Measurements from ENCODE around the gene PFN3.

The PFN3 gene

DNA sequence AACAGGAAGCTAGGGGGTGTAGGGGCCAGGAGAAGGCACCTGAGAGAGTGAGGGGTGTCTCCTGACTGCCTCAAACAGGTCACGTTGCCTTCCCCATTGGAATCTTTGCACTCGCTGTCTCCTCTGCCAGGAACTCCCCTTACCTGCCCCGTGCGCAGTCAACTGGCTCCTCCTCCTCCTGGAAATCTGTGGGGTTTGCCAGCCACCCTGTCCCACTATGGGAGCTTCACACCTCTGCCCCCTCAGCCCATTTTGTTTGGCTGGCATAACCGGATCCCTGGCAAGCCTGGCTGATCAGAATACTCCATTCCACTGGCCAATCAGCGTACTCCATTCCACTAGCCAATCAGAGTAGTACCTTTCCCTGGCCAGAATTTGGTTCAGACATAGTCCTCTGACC lies 26.7 kb downstream of the PFN3 start:
- Mint-ChIP-seq H3K4me1 (peaks cover 15% of the 10 kb centered on the region), H3K27me3 (ENCODE audit: low read depth) (peaks cover 4% of the 10 kb centered on the region), H3K4me3 (peak overlapping the region in 2 of 3 experiments; percentile 22 to 44), H3K36me3 (ENCODE audit: low read depth) (peaks cover 3% of the 10 kb centered on the region), H3K27ac (no peak overlapping the region), H3K9me3 (no peaks in the 10 kb centered on the region)
- TF ChIP-seq, protein P1, sequence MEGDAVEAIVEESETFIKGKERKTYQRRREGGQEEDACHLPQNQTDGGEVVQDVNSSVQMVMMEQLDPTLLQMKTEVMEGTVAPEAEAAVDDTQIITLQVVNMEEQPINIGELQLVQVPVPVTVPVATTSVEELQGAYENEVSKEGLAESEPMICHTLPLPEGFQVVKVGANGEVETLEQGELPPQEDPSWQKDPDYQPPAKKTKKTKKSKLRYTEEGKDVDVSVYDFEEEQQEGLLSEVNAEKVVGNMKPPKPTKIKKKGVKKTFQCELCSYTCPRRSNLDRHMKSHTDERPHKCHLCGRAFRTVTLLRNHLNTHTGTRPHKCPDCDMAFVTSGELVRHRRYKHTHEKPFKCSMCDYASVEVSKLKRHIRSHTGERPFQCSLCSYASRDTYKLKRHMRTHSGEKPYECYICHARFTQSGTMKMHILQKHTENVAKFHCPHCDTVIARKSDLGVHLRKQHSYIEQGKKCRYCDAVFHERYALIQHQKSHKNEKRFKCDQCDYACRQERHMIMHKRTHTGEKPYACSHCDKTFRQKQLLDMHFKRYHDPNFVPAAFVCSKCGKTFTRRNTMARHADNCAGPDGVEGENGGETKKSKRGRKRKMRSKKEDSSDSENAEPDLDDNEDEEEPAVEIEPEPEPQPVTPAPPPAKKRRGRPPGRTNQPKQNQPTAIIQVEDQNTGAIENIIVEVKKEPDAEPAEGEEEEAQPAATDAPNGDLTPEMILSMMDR (IDR thresholded peaks at IDR 0.05; ENCODE audit: unreplicated experiment in 3 of 3): no peak

DNA sequence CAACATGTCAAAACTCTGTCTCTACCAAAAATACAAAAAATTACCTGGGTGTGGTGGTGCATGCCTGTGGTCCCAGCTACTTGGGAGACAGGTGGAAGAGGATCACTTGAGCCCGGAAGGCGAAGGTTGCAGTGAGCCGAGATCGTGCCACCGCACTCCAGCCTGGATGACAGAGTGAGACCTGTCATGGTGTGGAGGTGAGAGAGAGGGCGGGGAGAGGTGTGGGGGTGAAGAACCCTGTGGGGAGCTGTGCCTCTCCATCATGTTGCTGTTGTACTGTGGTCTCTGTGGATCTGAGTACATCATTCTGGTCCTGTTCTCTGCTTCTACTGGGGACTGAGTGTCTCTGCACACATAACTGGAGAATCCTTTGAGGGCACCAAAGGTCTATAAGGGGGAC lies 27.6 kb downstream of the PFN3 start:
- Mint-ChIP-seq H3K27me3 (ENCODE audit: low read depth) (no peaks in the 10 kb centered on the region), H3K36me3 (ENCODE audit: low read depth) (peaks cover 3% of the 10 kb centered on the region), H3K9me3 (no peaks in the 10 kb centered on the region), H3K4me1 (peaks cover 22% of the 10 kb centered on the region), H3K27ac (no peak overlapping the region), H3K4me3 (peak overlapping the region; percentile 11 to 29 (median 16))
- TF ChIP-seq, protein P1 (IDR thresholded peaks at IDR 0.05; ENCODE audit: unreplicated experiment in 3 of 3): no peak

DNA sequence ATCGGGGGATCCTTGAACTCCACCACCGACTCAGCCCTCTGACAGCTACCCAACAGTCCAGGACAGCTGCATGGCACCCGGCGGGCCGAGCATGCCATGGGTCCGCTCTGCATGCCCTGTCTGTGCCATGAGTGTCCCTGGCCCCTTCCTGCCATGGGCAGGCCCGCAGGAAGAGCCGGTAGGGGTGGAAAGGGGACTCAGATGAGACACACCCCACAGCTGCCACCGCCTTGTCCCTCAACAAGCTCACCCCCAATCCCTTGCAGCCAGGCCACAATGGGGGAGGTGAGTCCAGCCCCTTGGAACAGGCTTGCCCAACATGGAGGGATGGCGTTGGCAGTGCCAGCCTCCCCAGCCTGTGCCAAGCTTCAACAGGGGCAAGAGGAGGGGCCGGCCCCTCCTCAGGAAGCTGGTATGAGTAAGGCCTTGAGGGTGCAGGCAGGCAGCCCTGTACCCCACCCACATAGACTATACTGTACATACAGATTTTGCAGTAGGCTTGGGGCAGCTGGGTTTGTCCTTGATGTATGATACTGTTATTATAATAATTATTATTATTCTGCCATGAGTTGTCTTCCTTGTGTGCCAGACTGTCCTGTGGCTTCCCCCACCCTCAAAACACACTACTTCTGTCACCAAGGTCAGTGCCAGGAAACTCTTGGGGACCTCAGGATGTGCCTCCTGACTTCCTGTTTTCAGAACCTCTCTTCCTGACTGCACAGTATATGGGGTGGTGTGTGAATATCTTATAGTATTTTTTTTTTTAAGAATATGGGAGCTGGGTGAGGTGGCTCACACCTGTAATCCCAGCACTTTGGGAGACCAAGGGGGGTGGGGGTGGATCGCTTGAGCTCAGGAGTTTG lies 28.2 kb downstream of the PFN3 start:
- H3K27me3 Mint-ChIP-seq (ENCODE audit: low read depth): no peaks in the 10 kb centered on the region
- no peaks in the 10 kb centered on the region for H3K9me3 Mint-ChIP-seq
- peaks cover 3% of the 10 kb centered on the region for H3K36me3 Mint-ChIP-seq (ENCODE audit: low read depth)
- peaks cover 22% of the 10 kb centered on the region for H3K4me1 Mint-ChIP-seq
- peak overlapping the region; percentile 71 to 78 (median 75) for H3K4me3 Mint-ChIP-seq
- H3K27ac Mint-ChIP-seq: no peak overlapping the region
- TF ChIP-seq, protein P1 (IDR thresholded peaks at IDR 0.05; ENCODE audit: unreplicated experiment in 3 of 3): no peak

DNA sequence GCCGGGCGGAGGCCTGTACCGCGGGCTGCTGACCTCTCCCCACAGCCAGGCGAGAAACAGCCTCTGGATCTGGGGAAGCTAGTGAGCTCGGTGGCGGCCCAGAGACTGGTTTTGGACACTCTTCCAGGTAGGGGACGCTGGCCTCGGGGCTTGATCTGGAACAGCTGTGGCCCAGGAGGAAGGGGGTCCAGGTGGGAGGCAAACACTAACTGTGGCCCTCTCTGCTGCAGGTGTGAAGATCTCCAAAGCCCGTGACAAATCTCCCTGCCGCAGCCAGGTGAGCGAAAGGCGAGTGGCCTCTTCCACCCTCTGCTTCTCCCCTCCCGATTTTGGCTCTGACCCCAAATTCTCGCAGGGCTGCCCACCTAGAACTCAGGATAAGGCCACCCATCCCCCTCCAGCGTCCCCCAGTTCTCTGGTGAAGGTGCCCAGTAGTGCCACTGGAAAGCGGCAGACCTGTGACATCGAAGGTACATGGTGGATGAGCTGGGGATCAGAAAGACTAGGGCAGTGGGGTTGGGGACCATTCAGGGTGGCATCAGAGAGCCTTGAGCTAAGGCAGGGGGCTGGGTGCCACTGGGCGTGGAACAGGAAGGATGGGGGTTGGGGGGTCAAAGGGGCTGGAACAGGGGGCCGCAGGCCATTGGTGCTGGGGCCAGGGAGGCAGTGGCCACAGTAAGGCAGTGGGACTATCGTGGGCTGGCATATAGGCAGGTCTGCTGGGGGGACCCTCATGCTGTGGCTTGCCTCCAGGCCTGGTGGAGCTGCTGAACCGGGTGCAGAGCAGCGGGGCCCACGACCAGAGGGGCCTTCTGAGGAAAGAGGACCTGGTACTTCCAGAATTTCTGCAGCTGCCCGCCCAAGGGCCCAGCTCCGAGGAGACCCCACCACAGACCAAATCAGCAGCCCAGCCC lies 29.1 kb downstream of the PFN3 start:
- H3K4me3 Mint-ChIP-seq: peak overlapping the region; percentile 71 to 78 (median 77)
- H3K27me3 Mint-ChIP-seq (ENCODE audit: low read depth): no peaks in the 10 kb centered on the region
- TF ChIP-seq, protein P1 (IDR thresholded peaks at IDR 0.05; ENCODE audit: unreplicated experiment in 3 of 3): no peak
- peaks cover 30% of the 10 kb centered on the region for H3K4me1 Mint-ChIP-seq
- H3K36me3 Mint-ChIP-seq (ENCODE audit: low read depth): peaks cover 3% of the 10 kb centered on the region
- H3K9me3 Mint-ChIP-seq: no peaks in the 10 kb centered on the region
- peak overlapping the region in 1 of 3 experiments; percentile 69 for H3K27ac Mint-ChIP-seq

DNA sequence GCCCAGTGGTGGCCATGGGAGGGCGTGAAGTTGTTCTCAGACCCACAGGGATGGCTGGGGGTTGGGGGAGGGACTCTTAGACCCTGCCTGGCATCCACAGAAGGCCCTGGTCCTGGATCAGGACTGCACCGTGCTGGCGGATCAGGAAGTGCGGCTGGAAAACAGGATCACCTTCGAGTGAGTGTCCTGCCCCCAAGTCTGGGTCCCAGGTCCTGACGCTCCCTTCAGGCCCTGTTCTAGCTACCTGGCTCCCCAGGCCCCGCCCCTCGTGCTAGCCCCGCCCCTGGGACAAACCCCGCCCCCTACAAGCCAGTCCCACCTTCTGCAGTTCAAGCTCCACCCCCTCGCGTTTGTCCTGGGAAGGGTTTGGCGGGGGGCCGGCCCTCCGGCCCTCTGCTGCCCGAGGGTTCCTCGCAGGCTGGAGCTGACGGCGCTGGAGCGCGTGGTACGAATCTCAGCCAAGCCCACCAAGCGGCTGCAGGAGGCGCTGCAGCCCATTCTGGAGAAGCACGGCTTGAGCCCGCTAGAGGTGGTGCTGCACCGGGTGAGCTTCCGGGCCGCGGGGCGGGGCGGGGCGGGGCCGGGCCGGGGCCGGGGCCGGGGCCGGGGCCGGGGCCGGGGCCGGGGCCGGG lies 29.9 kb downstream of the PFN3 start:
- peaks cover 3% of the 10 kb centered on the region for H3K36me3 Mint-ChIP-seq (ENCODE audit: low read depth)
- H3K27me3 Mint-ChIP-seq (ENCODE audit: low read depth): no peaks in the 10 kb centered on the region
- H3K4me1 Mint-ChIP-seq: peaks cover 36% of the 10 kb centered on the region
- H3K9me3 Mint-ChIP-seq: no peaks in the 10 kb centered on the region
- TF ChIP-seq, protein P1 (IDR thresholded peaks at IDR 0.05; ENCODE audit: unreplicated experiment in 3 of 3): peak; percentile 36 to 58 (median 45)
- H3K27ac Mint-ChIP-seq: no peak overlapping the region
- H3K4me3 Mint-ChIP-seq: peak overlapping the region; percentile 48 to 75 (median 68)

Data from nephron (organoid).